Suprapubic skin (tissue), 3 donors: ENCODE data around the gene ANKRD6.

ENCODE experiments used
- CTCF ChIP-seq, 2 donors: fragments of 200-600 bp in 1 of 2; fragments of 450-650 bp in 1 of 2; sonication (generic) in 1 of 2; IDR thresholded peaks; one replicate each; pipeline ENCODE4 v1.5.1; 2016 to 2019; ENCODE audit warnings: antibody characterized with exemption in 2 of 2, mild to moderate bottlenecking in 1 of 2, moderate library complexity in 1 of 2
- POLR2AphosphoS5 ChIP-seq, 3 donors: sonication (generic); formaldehyde crosslinking; IDR thresholded peaks; one replicate each; pipeline ENCODE4 v1.6.1; 2017; ENCODE audit warnings: antibody characterized with exemption in 3 of 3

- TF ChIP-seq CTCF (IDR thresholded peaks at IDR 0.05), result no peak
- no peak for TF ChIP-seq POLR2AphosphoS5 (IDR thresholded peaks at IDR 0.05)
These were observed 150.6 kb downstream of the ANKRD6 start for GRCh38 chr6:89583559-89583958.
